ENCODE measurements around the gene ATP2B1.

DNA sequence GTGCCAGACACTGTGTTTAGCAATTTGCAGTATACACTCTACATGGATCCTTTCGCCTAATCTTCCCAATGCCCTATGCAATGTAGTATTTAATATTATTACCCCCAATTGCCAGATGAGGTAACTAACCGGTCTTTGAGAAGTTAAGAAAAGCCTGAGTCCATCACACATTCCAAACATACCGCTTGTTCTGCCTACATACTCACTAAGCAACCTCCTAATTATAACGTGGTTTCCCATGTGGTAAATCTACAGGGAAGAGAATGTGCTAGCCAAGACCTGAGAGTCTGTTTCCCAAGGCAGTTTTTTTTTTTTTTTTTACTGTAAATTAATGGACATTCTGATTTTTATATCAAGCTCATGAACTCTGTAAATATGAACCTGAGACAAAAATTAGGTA lies 37.2 kb downstream of the ATP2B1 start:
- TF ChIP-seq EZH2 (IDR thresholded peaks at IDR 0.05) (no peak), EZH2phosphoT487 (IDR thresholded peaks at IDR 0.05) (no peak)
- TF ChIP-seq, protein P1, sequence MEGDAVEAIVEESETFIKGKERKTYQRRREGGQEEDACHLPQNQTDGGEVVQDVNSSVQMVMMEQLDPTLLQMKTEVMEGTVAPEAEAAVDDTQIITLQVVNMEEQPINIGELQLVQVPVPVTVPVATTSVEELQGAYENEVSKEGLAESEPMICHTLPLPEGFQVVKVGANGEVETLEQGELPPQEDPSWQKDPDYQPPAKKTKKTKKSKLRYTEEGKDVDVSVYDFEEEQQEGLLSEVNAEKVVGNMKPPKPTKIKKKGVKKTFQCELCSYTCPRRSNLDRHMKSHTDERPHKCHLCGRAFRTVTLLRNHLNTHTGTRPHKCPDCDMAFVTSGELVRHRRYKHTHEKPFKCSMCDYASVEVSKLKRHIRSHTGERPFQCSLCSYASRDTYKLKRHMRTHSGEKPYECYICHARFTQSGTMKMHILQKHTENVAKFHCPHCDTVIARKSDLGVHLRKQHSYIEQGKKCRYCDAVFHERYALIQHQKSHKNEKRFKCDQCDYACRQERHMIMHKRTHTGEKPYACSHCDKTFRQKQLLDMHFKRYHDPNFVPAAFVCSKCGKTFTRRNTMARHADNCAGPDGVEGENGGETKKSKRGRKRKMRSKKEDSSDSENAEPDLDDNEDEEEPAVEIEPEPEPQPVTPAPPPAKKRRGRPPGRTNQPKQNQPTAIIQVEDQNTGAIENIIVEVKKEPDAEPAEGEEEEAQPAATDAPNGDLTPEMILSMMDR (IDR thresholded peaks at IDR 0.05), result no peak

Measured in neural progenitor cell (in vitro differentiated cells).